ENCODE measurements around the gene CDH8.

The CDH8 gene

DNA sequence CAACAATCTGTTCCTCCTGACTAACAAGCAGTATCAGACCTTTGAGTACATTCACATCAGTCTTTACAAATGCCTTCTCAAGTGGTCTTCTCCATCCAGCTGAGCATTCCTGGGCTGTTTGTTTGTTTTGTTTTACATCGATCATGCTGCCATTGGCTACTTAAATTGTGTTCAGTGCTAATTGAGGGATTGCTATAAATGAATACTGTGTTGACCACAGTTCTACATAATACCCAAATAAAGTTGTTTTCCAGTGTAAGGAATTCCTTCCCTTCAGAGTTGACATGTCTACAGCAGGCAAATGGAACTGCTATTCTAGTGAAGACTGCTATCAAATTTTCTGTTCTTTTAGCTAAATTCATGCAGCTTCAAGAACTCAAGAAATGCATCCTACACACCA, 3.2 kb downstream of the CDH8 start:
- no peak for DNase-seq (ENCODE audit: low spot score)

DNA sequence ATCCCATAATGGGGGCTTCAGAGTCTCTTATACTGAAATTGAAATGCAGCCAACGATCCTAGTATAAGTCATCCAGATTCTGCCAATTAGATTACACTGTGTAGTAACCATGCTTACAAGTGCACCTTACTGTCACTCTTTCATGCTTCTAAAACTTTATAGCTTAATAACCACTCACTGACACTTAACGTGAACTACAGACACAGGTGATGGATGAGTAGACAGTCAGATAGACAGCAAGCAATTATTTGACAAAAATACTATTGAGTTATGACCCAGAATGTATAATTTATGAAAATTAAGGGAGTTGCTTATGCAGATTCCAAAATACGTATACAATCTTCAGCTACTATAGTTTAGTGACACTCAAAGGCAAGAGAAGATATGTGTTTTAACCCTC, 6.3 kb downstream of the CDH8 start:
- no peak for DNase-seq (ENCODE audit: low spot score)

DNA sequence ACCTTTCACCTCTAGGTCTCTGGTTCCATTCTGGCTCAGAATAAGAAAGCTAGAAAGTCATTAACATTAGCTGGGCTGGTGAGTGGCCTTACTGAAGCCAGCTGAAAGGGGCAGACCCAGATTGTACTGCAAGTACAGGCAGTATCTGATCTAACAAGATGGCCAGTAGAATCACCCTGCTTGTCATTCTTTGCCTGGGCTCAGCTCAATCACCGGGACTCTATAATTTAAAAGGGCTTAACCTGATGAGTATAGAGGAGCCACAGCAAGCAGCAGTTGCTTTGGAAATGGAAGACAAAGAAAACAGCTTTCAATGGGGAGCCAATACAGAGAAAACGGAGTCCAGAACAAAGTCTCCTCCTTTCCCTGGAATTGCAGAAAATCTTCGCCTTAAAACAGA, 13.6 kb downstream of the CDH8 start:
- no peak for DNase-seq (ENCODE audit: low spot score)

DNA sequence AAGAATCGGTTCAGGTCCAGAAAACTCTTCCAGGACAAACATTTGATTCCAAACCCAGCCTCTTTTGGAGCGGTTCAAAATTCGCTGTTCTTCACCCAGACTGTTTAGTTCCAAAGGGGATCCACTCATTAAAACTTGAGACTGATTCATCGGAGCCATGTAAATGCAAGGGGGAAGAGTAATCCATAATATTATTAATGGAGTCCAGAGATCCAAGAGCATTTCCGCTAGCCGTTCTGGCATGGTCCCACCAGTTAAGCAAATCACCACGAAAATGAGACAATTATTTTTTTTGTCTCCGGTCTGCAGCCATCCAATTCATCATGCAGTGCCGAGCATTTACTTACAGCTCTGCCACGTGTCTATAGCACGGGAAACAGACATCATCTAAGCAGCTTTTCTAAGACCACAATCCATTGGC, 15.1 kb downstream of the CDH8 start:
- no peak for DNase-seq (ENCODE audit: low spot score)

DNA sequence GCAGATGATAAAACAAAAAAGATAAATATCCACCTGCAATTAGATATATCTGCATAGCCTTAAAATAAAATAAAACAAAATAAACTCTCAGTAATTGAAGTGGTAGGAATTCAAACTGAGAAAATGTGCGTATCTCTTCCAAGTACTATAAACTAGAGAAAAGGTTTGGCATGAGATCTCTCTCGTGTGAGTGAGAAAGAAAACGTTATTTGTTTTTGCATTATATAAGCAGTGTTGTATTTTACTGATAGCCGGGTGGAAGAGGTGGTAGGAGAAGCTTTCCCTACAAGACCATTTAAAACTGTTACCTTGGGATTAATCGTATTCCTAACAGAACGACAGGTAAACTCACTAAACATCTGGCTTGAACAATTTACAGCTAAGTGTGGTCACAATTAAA, 15.6 kb downstream of the CDH8 start:
- no peak for DNase-seq (ENCODE audit: low spot score)

DNA sequence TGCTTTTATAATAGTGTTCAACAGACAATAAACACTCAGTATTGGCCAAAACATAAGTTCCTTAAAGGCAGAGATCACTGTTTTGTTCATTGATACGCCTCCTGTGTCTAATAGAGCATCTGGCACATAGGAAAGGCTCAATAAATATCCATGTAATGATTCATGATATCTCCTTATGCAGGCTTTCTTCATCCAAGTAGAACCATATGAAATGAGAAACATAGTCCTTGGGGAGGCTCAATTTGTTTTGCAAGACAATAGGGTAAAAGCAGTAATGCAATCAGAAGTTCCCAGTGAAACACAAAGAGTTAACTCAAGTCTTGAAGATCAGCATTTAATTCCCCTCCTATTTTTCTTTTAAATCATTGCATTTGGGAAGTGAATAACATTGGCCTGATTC, 16.4 kb downstream of the CDH8 start:
- DNase-seq (ENCODE audit: low spot score), result no peak

DNA sequence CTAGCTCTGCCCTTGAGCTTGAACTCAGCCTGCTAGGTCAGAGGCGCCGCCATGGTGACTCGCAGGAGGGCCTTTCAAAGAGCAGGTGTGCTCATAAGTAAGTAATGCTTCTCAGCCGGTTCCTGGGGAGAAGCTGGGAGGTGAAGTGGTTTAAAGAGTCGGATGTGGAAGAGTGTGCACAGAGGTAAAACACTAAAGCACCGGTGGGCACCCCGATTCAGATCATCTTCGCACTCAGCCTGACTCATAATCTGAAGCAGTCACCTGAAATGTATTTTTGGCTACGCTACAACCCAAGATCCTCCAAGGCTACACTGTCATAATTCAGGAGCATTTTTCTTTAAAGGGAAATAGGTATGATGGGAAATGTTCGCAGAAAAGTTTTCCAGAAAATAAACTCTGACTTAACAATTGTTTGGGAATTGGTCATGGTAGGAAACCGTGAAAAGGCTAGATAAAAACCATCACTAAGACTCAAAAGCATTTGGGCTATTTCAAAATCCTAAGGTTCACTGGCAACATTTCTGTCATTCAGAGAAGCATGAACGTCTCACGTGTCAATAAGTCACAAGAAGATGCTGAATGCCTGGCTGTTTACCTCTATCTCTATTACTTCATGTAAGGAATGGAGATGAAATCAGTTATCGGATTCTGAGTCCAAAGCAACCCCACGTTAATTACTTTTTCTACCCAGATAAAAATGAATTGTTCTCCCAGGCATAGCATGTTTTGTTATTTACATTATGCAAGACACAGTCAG, 17.8 kb downstream of the CDH8 start:
- no peak for DNase-seq (ENCODE audit: low spot score)

DNA sequence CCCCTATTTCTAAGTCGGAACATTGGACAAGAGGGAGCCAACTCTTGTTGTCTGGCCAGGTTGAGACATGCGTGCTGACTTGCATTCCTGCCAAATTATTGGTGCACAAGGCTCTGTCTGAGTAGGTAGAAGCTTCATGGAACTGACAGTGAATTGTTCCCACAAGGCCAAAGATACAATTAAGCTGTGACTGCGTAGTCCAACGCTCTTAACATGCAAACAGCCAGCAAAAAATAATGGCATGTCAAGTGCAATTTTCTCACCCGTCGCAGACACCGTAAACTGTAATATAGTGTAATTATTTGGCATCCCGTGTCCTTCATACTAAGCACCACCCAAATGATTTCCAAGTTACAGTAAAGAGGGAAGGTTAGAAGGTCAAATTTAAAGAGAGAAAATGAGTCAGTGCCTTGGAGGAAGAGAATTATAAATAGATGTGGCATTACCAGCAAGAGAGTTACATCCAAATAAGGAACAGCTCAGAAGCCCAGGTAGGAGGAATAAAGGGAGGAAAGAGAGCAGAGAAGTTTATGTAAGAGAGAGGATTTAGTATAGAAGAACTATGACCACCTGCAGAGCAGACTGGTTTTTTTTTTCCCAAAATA, 21.8 kb downstream of the CDH8 start:
- DNase-seq (ENCODE audit: low spot score), result no peak

DNA sequence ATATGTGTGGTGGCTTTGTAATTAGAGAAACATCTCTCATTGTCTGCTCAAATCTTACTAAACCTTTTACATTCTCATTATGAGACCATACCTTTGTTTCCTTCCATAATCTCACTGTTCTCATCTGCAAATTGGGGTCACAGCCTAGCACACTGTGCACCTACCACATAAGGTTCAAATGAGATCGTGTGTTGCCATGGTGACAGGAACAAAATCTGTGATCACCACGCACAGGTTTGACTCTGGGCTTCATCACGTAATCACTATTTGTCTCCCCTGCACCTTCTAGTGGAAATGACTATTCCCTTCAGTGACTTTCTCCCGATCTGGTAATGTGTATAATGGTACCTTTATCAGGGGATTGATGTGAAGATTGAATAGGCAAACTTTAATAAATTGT, 26.1 kb downstream of the CDH8 start:
- DNase-seq (ENCODE audit: low spot score), result no peak

DNA sequence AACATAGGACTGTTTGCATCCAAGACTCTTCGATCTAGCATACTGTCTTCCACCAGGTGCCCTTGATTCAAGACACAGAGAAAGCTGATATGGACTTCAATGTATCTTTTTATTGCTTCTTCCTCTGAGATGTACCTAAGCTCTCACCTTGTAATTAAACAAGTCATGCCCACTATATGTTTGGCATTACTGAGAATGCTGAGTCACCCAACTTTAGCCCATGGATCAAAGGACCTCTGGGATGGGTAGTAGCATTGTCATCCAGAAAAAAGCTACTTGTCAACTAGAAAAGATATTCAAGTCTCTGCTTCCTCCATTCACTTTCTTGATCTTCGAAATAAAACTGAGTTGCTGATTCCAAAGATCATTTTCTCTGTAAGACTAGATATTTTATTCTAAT, 37.8 kb downstream of the CDH8 start:
- DNase-seq (ENCODE audit: low spot score), result no peak

DNA sequence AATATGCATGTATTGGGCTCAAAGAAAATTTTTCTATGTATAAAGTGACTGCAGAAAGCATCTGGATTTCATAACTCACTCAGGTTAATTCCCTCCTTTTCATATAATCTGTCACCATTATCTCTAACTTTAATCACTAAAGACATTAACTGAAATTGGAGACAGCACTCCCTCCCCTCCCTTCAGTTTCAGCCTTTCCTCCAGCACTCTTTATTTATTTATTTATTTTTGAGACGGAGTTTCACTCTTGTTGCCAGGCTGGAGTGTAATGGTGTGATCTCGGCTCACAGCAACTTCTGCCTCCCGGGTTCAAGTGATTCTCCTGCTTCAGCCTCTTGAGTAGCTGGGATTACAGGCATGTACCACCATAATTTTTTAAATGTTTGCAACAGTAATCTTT, 43.1 kb downstream of the CDH8 start:
- no peak for DNase-seq (ENCODE audit: low spot score)

DNA sequence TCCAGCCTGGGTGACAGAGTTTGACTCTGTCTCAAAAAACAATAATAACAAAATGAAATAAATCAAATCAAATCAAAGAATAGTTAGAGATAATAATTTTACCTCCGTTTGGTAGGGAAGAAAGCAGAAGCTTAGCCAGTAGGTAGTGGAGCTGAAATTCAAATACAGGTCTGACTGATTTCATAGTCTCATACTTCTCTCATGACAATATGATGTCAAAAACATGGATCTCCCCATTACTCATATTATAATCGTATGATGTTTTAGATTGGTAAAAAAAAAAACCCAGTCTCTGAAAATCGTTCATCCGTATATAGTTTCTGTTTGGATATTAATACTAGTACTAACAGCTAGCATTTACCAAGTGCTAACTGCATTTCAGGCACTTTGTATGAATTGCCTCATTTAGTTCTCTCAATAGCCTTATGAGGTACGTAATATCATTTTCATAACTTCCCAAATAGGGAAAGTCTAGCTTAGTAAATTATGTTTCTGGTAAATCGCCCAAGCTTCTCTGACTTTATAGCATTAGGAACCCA, 48.7 kb downstream of the CDH8 start:
- no peak for DNase-seq (ENCODE audit: low spot score)

DNA sequence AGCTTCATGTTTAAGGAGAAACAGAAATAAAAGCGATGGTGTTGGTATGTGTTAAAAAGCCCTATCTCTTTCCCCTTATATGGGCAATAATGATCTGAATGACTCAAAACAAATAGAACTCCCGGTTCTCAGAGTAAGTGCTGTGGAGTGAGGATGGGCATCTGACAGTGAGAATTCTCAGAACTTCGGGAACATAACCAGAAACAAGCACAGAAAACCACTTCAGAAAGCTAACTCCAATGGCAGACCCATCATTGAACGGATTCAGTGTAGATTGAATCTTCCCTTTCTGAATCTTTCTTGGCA, 67.2 kb downstream of the CDH8 start:
- no peak for DNase-seq (ENCODE audit: low spot score)

DNA sequence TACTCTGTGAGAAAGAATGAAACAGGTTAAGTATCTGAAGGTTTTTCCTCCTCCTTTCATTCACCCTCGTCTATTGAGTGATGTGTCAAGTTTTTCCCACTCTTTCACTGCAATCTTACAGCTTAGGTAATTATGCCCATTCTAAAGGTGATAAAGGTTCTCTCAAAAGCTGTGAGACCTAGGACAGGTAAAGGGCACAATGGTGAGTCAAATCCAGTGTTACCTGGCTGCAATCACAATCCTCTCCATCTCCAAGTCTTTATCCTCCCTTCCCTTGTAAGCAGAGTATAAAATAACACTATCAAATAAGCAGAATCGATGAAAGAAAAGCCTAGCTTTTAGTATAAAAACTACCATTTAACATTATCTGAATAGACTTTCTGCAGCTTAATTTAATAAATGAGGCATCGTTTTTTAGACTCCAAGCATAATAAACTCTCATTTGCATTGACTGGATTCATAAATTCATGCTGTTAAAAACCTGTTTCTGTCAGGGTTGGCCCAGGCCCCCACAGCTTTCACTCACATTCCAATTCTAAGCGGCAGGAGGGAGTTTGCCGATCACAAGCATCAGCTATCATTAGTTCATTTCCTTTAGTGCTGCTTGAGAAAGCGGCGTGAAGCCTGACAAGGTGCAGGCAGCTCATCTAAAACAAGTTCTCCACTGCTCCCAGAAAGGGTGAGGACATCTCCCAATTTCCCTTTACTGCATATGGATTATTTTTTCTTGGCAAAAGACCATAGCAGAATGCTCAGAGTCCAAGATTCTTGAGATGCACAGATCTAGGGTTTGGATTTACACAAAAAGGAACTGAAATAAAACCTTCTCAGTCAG, 67.8 kb downstream of the CDH8 start:
- no peak for DNase-seq (ENCODE audit: low spot score)

DNA sequence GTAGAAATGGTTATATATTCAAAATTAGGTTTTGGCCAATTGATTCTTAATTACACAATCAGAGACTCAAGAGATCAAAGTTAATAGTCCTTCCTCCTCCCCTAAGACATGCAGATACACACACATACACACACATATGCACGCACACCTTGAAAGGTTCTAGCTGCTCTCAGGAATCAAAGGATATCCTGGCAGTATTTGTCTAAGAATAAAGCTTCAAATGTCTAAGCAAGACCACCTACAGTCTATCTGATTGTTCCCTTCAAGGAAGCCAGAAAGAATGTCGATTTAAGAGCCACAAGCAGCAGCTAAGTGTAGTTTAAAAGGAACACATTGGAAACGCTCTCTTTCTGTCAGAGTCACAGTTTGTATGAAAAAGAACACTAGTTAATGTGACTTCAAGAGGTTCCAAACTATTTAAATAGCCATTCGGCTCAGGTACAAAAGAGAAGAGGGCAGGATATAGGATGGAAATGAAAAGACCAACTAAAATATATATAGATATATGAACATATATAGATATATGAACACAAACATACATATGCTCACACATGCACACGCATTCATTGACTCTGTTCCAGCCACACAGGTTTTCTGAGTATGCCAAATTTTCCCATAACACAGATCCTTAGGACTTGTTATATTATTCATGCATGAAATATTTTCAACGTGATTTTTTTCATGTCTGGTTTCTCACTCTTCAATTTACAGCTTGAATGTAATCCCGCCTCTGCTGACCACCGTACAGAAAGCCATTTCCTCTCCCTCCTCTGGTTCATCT, 79.0 kb downstream of the CDH8 start:
- DNase-seq (ENCODE audit: low spot score), result no peak

DNA sequence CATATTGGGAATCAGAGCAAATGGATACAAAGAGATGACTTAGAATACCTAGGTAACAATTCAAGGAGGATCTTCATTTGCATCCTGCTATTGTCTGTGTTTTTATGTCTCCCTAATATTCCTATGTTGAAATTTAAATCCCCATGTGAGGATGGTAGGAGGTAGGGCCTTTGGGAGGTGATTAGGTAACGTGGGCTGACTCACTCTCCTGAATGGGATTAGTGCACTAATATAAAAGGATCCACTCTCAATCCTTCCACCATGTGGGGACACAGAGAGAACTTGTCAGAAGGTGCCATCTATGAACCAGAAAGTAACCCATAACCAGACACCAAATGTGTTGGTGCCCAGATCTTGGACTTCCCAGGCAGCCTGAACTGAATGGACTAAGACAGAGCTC, 83.4 kb downstream of the CDH8 start:
- DNase-seq (ENCODE audit: low spot score), result no peak

DNA sequence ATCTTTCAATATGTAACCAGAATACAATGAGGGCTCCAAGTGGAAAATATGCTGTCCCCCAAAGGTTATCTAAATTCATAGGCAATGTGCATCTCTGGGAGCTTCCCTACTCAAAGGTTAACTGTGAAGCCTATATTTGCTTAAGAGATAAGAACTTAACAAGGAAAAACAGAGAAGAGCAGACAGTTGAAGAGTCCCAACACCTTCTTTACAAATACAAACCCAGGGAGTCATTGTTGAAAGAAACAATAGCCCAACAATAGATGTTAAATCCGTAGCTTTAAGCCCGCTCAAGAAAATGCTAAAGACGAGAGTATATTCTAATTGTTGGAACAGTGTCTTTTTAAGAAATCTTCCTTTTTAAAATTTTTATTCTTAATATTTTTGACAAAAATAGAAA, 87.8 kb downstream of the CDH8 start:
- no peak for DNase-seq (ENCODE audit: low spot score)

DNA sequence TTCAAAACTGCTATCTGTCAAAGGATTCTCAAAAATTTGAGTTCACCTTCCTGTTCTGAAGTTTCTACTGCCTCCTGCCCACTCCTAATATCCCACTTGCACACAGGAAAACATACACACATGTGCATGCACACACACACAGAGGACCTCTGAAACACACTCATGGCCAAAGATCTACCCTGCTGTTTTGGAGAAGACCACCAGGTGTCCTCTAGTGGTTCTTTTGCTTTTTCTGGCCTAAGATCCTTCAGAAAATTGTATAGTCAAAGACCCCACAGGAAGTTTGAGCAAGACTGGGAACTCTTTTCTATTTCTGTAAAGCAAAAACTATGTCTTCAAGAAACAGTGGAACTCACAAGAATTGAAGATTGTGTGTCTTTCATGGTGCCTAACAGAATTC, 90.2 kb downstream of the CDH8 start:
- no peak for DNase-seq (ENCODE audit: low spot score)

DNA sequence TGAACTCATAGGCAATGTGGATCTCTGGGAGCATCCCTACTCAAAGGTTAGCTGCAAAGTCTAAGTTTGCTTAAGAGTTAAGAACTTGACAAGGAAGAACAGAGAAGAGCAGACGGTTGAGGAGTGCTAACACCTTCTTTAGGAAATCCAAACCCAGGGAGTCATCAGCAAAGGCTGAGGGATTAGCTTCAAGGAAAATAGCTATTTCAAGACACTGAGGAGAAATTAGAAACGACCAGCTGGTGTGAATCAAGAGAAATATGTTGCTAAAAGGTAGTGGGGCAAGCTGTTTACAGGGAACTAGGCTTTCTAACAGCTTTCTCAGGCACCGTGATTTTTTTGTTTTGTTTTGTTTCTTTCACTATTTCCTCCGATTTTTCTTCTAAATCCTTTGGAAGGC, 90.7 kb downstream of the CDH8 start:
- DNase-seq (ENCODE audit: low spot score), result no peak

DNA sequence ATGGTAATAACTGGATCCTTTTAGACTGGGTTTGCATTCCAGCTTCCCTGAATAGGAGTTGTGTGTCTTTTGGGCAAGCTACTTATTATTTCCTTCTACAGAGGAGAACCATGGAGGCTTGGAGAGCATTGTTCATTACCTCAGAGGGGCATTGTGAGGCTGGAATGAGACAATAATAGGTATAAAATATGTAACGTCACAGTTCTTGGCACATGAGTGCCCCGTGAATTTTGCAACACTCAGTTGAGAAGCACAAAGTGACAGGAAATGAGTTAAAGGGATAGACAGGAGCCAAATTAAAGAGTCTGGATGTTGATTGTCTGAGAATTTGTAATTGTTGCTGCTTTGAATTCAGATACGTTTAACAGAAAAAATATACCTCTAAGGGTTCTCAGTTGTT, 92.2 kb downstream of the CDH8 start:
- DNase-seq (ENCODE audit: low spot score), result no peak

DNA sequence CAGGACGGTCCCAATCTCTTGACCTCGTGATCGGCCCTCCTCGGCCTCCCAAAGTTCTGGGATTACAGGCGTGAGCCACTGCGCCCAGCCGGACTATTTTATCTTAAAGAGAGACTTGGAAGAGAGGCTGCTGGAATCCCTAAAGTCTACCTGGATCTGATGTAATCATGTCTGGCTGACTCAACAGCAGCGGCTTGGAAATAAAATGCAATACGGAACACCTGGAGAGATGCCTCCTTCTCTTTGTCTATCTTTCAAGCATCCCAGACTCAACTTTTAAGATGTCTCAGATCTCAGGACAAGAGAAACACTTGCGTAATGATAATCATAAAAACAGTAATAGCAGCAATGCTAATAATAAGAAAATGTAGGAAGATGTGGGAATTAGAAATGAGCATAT, 95.6 kb downstream of the CDH8 start:
- no peak for DNase-seq (ENCODE audit: low spot score)

DNA sequence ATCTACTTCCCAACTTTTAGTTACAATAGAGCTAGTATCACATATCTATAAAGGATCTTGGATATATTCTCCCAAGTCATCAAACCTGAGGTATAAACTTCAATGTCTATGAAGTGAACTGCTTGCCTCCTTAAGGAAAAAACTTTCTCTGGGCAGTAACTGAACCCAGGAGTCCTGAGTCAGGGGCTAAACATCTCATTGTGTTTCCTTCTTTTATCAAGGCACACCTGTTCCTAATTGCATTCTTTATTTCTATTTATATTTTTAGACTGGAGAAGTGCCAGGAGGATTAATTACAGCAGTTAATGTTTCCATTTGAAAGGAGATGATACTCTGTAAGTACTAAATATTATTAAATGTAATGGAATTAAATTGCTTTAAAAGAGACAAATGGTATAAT, 98.6 kb downstream of the CDH8 start:
- DNase-seq (ENCODE audit: low spot score), result no peak

Measured in AG08395 (cell line).